IMR-90 (cell line): ENCODE measurements around the gene GHR. TPM values are rescaled to one million over a fixed set of nuclear protein-coding genes. Genes with fewer than 3 reads are reported as not detected.

Source experiments
- ATAC-seq: fragments of 200-7000 bp; cut with Tn5 transposase; 2 replicates; pipeline ENCODE4 v1.9.1; 2020; ENCODE audit warnings: low read depth, mild to moderate bottlenecking, moderate library complexity
- BruUV-seq: library from RNA; stranded (reverse); fragments of 400-500 nt; replicated peaks from 2 replicates; lab custom pipeline; 2021; lab: Mats Ljungman, UMichigan
- CTCF ChIA-PET: fragments of 300-600 bp; formaldehyde crosslinking; extraction: SDS; loops from one replicate; lab custom pipeline; 2021; ENCODE audit warnings: antibody characterized with exemption; lab: Yijun Ruan, JAX
- POLR2A ChIA-PET: fragments of 300-600 bp; sonication (Branson Sonifier 250); formaldehyde crosslinking; loops from one replicate; lab custom pipeline; 2022; ENCODE audit warnings: antibody characterized with exemption; ENCODE audit not compliant: unreplicated experiment; lab: Charles Lee
- DNase-seq: peaks from one replicate; pipeline ENCODE4 v3.0.0; 2013
- H2AFZ ChIP-seq: replicated peaks from 2 replicates; pipeline ENCODE3; 2013; ENCODE audit warnings: low read length, mild to moderate bottlenecking; ENCODE audit not compliant: poor library complexity
- H2AK5ac ChIP-seq: 2 replicates; pipeline ENCODE4 v1.6.1; 2013; ENCODE audit warnings: low read depth, low read length, inconsistent platforms
- H2AK9ac ChIP-seq: replicated peaks from 2 replicates; pipeline ENCODE3; 2013; ENCODE audit warnings: mild to moderate bottlenecking, low read depth, low read length, moderate library complexity; ENCODE audit not compliant: poor library complexity
- H2BK120ac ChIP-seq: 2 replicates; pipeline ENCODE4 v1.6.1; 2013; ENCODE audit warnings: low read depth, low read length, inconsistent platforms
- H2BK15ac ChIP-seq: 3 replicates; pipeline ENCODE4 v1.6.1; 2013; ENCODE audit warnings: low read depth, low read length, inconsistent platforms
- H2BK20ac ChIP-seq: 2 replicates; pipeline ENCODE4 v1.6.1; 2013; ENCODE audit warnings: low read depth, mild to moderate bottlenecking, inconsistent platforms, low read length, moderate library complexity
- H2BK5ac ChIP-seq: 2 replicates; pipeline ENCODE4 v1.6.1; 2013; ENCODE audit warnings: mild to moderate bottlenecking, low read depth, low read length, inconsistent platforms; ENCODE audit not compliant: poor library complexity, severe bottlenecking
- H3K14ac ChIP-seq: replicated peaks from 2 replicates; pipeline ENCODE4 v1.6.1; 2013; ENCODE audit warnings: low read depth, low read length, inconsistent platforms
- H3K18ac ChIP-seq: 2 replicates; pipeline ENCODE4 v1.6.1; 2013; ENCODE audit warnings: low read depth, low read length, control low read depth
- H3K23ac ChIP-seq: 2 replicates; pipeline ENCODE4 v1.6.1; 2013; ENCODE audit warnings: low read depth, low read length, inconsistent platforms
- H3K27ac ChIP-seq: 2 replicates; pipeline ENCODE4 v1.5.1; 2013; ENCODE audit warnings: mild to moderate bottlenecking, control low read depth, low read length; ENCODE audit not compliant: insufficient read depth
- H3K27me3 ChIP-seq: 2 replicates; pipeline ENCODE4 v1.6.1; 2013; ENCODE audit warnings: low read length; ENCODE audit not compliant: control insufficient read depth, insufficient read depth
- H3K36me3 ChIP-seq: 2 replicates; pipeline ENCODE4 v1.6.1; 2013; ENCODE audit warnings: low read length, mixed read lengths; ENCODE audit not compliant: control insufficient read depth, insufficient read depth
- H3K4ac ChIP-seq: 2 replicates; pipeline ENCODE4 v1.6.1; 2013; ENCODE audit warnings: low read depth, low read length, inconsistent platforms
- H3K4me1 ChIP-seq: 2 replicates; pipeline ENCODE4 v1.6.1; 2013; ENCODE audit warnings: low read length, mixed read lengths; ENCODE audit not compliant: control insufficient read depth, insufficient read depth
- H3K4me2 ChIP-seq: 2 replicates; pipeline ENCODE4 v1.6.1; 2013; ENCODE audit warnings: low read depth, mild to moderate bottlenecking, control low read depth, low read length, moderate library complexity
- H3K4me3 ChIP-seq: 2 replicates; pipeline ENCODE4 v1.5.1; 2013; ENCODE audit warnings: low read depth, mild to moderate bottlenecking, control low read depth, low read length, moderate library complexity; ENCODE audit not compliant: insufficient read depth
- H3K56ac ChIP-seq: 2 replicates; pipeline ENCODE4 v1.6.1; 2013; ENCODE audit warnings: low read length, inconsistent platforms; ENCODE audit not compliant: insufficient read depth; ENCODE audit errors: extremely low read depth
- H3K79me1 ChIP-seq, 2 experiments: 2 replicates each; pipeline ENCODE4 v1.6.1; 2013; ENCODE audit warnings: low read length in 2 of 2, inconsistent platforms in 1 of 2, low read depth in 1 of 2
- H3K9ac ChIP-seq: 2 replicates; pipeline ENCODE4 v1.6.1; 2013; ENCODE audit warnings: low read depth, low read length, control low read depth
- H3K9me1 ChIP-seq: 2 replicates; pipeline ENCODE4 v1.6.1; 2013; ENCODE audit warnings: low read length, inconsistent platforms; ENCODE audit not compliant: insufficient read depth
- H3K9me3 ChIP-seq: 2 replicates; pipeline ENCODE4 v1.6.1; 2013; ENCODE audit warnings: low read length; ENCODE audit not compliant: control insufficient read depth, insufficient read depth
- H4K20me1 ChIP-seq: 2 replicates; pipeline ENCODE4 v1.6.1; 2013; ENCODE audit warnings: low read length, inconsistent platforms; ENCODE audit not compliant: insufficient read depth
- H4K5ac ChIP-seq: 2 replicates; pipeline ENCODE4 v1.6.1; 2013; ENCODE audit warnings: mild to moderate bottlenecking, low read depth, low read length, control low read depth
- H4K8ac ChIP-seq, 2 experiments: 2 replicates each; pipeline ENCODE4 v1.6.1; 2013; ENCODE audit warnings: low read depth in 2 of 2, low read length in 2 of 2, control low read depth in 1 of 2, inconsistent platforms in 1 of 2
- H4K91ac ChIP-seq: 2 replicates; pipeline ENCODE4 v1.6.1; 2013; ENCODE audit warnings: low read depth, low read length, inconsistent platforms; ENCODE audit not compliant: insufficient read depth
- BHLHE40 ChIP-seq: fragments of 150-350 bp; IDR thresholded peaks from 2 replicates; pipeline ENCODE4 v1.6.1; 2016; ENCODE audit warnings: mild to moderate bottlenecking, low read depth, low read length
- CEBPB ChIP-seq: IDR thresholded peaks from 2 replicates; pipeline ENCODE4 v1.6.1; 2012; ENCODE audit warnings: low read depth, low read length, improper control_type of control experiment
- CHD1 ChIP-seq: IDR thresholded peaks from 2 replicates; pipeline ENCODE4 v1.6.1; 2012; ENCODE audit warnings: low read depth, low read length, improper control_type of control experiment
- FOS ChIP-seq: fragments of 150-350 bp; IDR thresholded peaks from 2 replicates; pipeline ENCODE4 v1.6.1; 2016; ENCODE audit warnings: low read depth, low read length
- MAFK ChIP-seq: IDR thresholded peaks from 2 replicates; pipeline ENCODE4 v1.6.1; 2012; ENCODE audit warnings: low read depth, low read length, improper control_type of control experiment
- MXI1 ChIP-seq: IDR thresholded peaks from 2 replicates; pipeline ENCODE4 v1.6.1; 2012; ENCODE audit warnings: low read depth, mild to moderate bottlenecking, low read length, moderate library complexity, borderline replicate concordance
- NFE2L2 ChIP-seq: fragments of 150-350 bp; IDR thresholded peaks from 2 replicates; pipeline ENCODE4 v1.6.1; 2016; ENCODE audit warnings: low read depth, mild to moderate bottlenecking, low read length
- POLR2A ChIP-seq: IDR thresholded peaks from 2 replicates; pipeline ENCODE4 v1.6.1; 2012; ENCODE audit warnings: mild to moderate bottlenecking, low read depth, low read length
- RAD21 ChIP-seq: IDR thresholded peaks from 2 replicates; pipeline ENCODE4 v1.6.1; 2012; ENCODE audit warnings: low read length, improper control_type of control experiment
- RCOR1 ChIP-seq: IDR thresholded peaks from 2 replicates; pipeline ENCODE4 v1.6.1; 2012; ENCODE audit warnings: mild to moderate bottlenecking, low read length, improper control_type of control experiment; ENCODE audit not compliant: insufficient replicate concordance
- RFX5 ChIP-seq: IDR thresholded peaks from 2 replicates; pipeline ENCODE4 v1.8.0; 2012; ENCODE audit warnings: low read depth, mild to moderate bottlenecking, low read length, moderate library complexity
- SMC3 ChIP-seq: fragments of 150-350 bp; IDR thresholded peaks from 2 replicates; pipeline ENCODE4 v1.6.1; 2016; ENCODE audit warnings: low read depth, mild to moderate bottlenecking, antibody characterized with exemption, low read length, moderate library complexity
- WGBS, 2 experiments: methylation state at CpG; one replicate each; pipeline versions ENCODE4 v1.1.5 to v1.1.7; 2013; ENCODE audit warnings: missing lambda C conversion rate in 2 of 2; ENCODE audit not compliant: insufficient read length in 1 of 2; ENCODE audit errors: extremely low coverage in 2 of 2; 5-methylcytosine and 5-hydroxymethylcytosine counted together
- dilution Hi-C: fragments of 300-500 bp; cut with HindIII; formaldehyde crosslinking; loops from one replicate; pipeline ENCODE4 v1.14.3; 2018; ENCODE audit warnings: low sequenced_read_pairs; ENCODE audit not compliant: unreplicated experiment
- in situ Hi-C: fragments of 300-500 bp; cut with MboI; formaldehyde crosslinking; loops from 3 replicates; pipeline ENCODE4 v1.14.3; 2019; ENCODE audit warnings: low sequenced_read_pairs, inconsistent platforms, mixed read lengths
- intact Hi-C: fragments of 100-400 bp; cut with micrococcal nuclease; formaldehyde crosslinking; loops from 2 replicates; pipeline ENCODE4 v1.10.0; 2022
- polyA plus RNA-seq, 3 experiments: library from polyadenylated mRNA; depleted of rRNA; stranded (reverse); fragments of >200 nt; gene quantifications; 2 replicates each; pipeline ENCODE4 v1.2.3, GENCODE V29; 2012; ENCODE audit warnings: low replicate concordance in 1 of 3
- total RNA-seq: library from RNA; depleted of rRNA; stranded (reverse); fragments of >200 nt; gene quantifications from 2 replicates; pipeline ENCODE4 v1.2.3, GENCODE V29; 2012
- TF ChIP-seq, protein P1 (sequence below): fragments of 150-350 bp; IDR thresholded peaks from 2 replicates; pipeline ENCODE4 v1.6.1; 2016; ENCODE audit warnings: low read depth, mild to moderate bottlenecking, low read length, moderate library complexity, borderline replicate concordance
- TF ChIP-seq, protein P2 (sequence below): fragments of 150-350 bp; IDR thresholded peaks from 2 replicates; pipeline ENCODE4 v1.6.1; 2017; ENCODE audit warnings: mild to moderate bottlenecking, antibody characterized with exemption, low read length, low read depth
- TF ChIP-seq, protein P3 (sequence below): conservative IDR thresholded peaks from 2 replicates; pipeline ENCODE4 v1.5.1; 2012; ENCODE audit warnings: mild to moderate bottlenecking, low read depth, low read length, improper control_type of control experiment

The GHR gene
- total and polyA plus RNA-seq, 2 of the 4 experiments (the other 2 are of a cell fraction), result 0.36 to 1.1 TPM

DNA sequence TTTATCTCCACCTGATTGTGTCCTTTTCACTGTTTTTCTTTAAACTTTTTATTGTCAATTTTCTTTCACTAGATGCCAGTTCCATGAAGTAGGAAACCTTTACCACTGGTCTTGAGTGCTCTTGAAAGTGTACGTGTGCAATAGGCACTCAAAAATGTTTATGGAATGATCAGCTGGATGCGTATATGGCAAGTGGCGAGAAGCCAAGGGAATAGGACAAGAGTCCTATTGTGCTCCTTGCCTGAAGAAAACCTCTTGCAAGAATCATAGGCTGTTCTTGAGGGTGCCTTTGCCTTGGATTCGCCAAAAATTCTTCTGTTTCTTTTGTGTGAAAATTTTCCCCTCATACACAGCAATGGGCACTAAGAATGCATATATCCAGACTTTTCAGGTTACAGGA, 97.7 kb downstream of the GHR start:
- no peak overlapping the region for H4K5ac ChIP-seq
- H3K9ac ChIP-seq, result no peak overlapping the region
- TF ChIP-seq POLR2A (no peak), RAD21 (no peak), MAFK (no peak), NFE2L2 (no peak), MXI1 (no peak), CEBPB (no peak), SMC3 (no peak), CHD1 (no peak), RFX5 (no peak), FOS (no peak), BHLHE40 (no peak), RCOR1 (no peak)
- TF ChIP-seq, protein P1, sequence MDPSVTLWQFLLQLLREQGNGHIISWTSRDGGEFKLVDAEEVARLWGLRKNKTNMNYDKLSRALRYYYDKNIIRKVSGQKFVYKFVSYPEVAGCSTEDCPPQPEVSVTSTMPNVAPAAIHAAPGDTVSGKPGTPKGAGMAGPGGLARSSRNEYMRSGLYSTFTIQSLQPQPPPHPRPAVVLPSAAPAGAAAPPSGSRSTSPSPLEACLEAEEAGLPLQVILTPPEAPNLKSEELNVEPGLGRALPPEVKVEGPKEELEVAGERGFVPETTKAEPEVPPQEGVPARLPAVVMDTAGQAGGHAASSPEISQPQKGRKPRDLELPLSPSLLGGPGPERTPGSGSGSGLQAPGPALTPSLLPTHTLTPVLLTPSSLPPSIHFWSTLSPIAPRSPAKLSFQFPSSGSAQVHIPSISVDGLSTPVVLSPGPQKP, result no peak
- TF ChIP-seq, protein P2, sequence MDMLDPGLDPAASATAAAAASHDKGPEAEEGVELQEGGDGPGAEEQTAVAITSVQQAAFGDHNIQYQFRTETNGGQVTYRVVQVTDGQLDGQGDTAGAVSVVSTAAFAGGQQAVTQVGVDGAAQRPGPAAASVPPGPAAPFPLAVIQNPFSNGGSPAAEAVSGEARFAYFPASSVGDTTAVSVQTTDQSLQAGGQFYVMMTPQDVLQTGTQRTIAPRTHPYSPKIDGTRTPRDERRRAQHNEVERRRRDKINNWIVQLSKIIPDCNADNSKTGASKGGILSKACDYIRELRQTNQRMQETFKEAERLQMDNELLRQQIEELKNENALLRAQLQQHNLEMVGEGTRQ, result no peak
- TF ChIP-seq, protein P3, sequence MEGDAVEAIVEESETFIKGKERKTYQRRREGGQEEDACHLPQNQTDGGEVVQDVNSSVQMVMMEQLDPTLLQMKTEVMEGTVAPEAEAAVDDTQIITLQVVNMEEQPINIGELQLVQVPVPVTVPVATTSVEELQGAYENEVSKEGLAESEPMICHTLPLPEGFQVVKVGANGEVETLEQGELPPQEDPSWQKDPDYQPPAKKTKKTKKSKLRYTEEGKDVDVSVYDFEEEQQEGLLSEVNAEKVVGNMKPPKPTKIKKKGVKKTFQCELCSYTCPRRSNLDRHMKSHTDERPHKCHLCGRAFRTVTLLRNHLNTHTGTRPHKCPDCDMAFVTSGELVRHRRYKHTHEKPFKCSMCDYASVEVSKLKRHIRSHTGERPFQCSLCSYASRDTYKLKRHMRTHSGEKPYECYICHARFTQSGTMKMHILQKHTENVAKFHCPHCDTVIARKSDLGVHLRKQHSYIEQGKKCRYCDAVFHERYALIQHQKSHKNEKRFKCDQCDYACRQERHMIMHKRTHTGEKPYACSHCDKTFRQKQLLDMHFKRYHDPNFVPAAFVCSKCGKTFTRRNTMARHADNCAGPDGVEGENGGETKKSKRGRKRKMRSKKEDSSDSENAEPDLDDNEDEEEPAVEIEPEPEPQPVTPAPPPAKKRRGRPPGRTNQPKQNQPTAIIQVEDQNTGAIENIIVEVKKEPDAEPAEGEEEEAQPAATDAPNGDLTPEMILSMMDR, result no peak
- DNase-seq (no peak), ATAC-seq (no peak)
- dilution Hi-C loops, result no loop called here
- no peak overlapping the region for H4K91ac ChIP-seq
- no peak overlapping the region for H4K8ac ChIP-seq
- no peak overlapping the region for H3K14ac ChIP-seq
- no peak overlapping the region for H2BK20ac ChIP-seq
- no peak overlapping the region for H3K23ac ChIP-seq
- no peak overlapping the region for H2AK5ac ChIP-seq
- no peaks in the 10 kb centered on the region for H4K20me1 ChIP-seq
- no peak overlapping the region for H3K4ac ChIP-seq
- POLR2A ChIA-PET, result no interaction called here
- 0% methylated on average over 1 of the region's 4 CpGs; no CpG with 5 or more reads in 1 of the 2 experiments for WGBS, 2 experiments
- H3K4me2 ChIP-seq, result no peak overlapping the region
- in situ Hi-C loops, result no loop called here
- H3K27ac ChIP-seq, result no peak overlapping the region
- no peaks in the 10 kb centered on the region for H3K27me3 ChIP-seq
- H3K9me3 ChIP-seq, result no peaks in the 10 kb centered on the region
- CTCF ChIA-PET, result no interaction called here
- H3K36me3 ChIP-seq, result no peaks in the 10 kb centered on the region
- H3K56ac ChIP-seq, result no peak overlapping the region
- no peak overlapping the region for H2AK9ac ChIP-seq
- no peak overlapping the region for H2BK5ac ChIP-seq
- no peaks in the 10 kb centered on the region for H3K79me1 ChIP-seq
- H2BK15ac ChIP-seq, result no peak overlapping the region
- H3K18ac ChIP-seq, result no peak overlapping the region
- no peak overlapping the region for H2AFZ ChIP-seq
- intact Hi-C loops, result no loop called here
- H3K4me1 ChIP-seq, result no peaks in the 10 kb centered on the region
- H3K4me3 ChIP-seq, result no peak overlapping the region
- no TSS peak for BruUV-seq
- H2BK120ac ChIP-seq, result no peak overlapping the region
- H3K9me1 ChIP-seq, result no peaks in the 10 kb centered on the region
